Testis (tissue), 3 donors: Measurements from ENCODE around the gene QSOX1. TPM values are rescaled to one million over a fixed set of nuclear protein-coding genes. Genes with fewer than 3 reads are reported as not detected.

Experiments used
- DNase-seq: peaks from one replicate; pipeline ENCODE4 v3.0.0-alpha.2; 2019
- H3K27ac ChIP-seq, 2 donors: fragments of 200-600 bp; sonication (generic); one replicate each; pipeline ENCODE4 v1.5.1; 2019
- H3K27me3 ChIP-seq: fragments of 200-600 bp; sonication (generic); one replicate; pipeline ENCODE4 v1.5.1; 2019
- H3K36me3 ChIP-seq: fragments of 200-600 bp; sonication (generic); one replicate; pipeline ENCODE4 v1.5.1; 2017; ENCODE audit warnings: low read depth; ENCODE audit errors: missing control alignments
- H3K4me1 ChIP-seq: fragments of 200-600 bp; sonication (generic); one replicate; pipeline ENCODE4 v1.5.1; 2019
- H3K4me3 ChIP-seq, 2 donors: fragments of 200-600 bp; sonication (generic); one replicate each; pipeline ENCODE4 v1.5.1; 2017 to 2019
- H3K9me3 ChIP-seq: fragments of 200-600 bp; sonication (generic); one replicate; pipeline ENCODE4 v1.5.1; 2017
- POLR2A ChIP-seq: fragments of 450-650 bp; IDR thresholded peaks from one replicate; pipeline ENCODE4 v1.6.1; 2017; ENCODE audit warnings: antibody characterized with exemption, mild to moderate bottlenecking, moderate library complexity
- WGBS, 2 donors: methylation state at CpG; one replicate each; pipeline ENCODE4 v1.1.5; 2018; 5-methylcytosine and 5-hydroxymethylcytosine counted together
- intact Hi-C: fragments of 100-400 bp; cut with DNase I; formaldehyde crosslinking; loops from one replicate; pipeline ENCODE4 v1.15.1; 2023; ENCODE audit warnings: low total_unique reads
- polyA plus RNA-seq: library from polyadenylated mRNA; stranded (reverse); fragments of 350-450 nt; fragmentation: Illumina TruSeq; extraction: RNeasy Lipid Tissue Mini Kit (QIAGEN cat#74804); gene quantifications from one replicate; pipeline ENCODE4 v1.2.3, GENCODE V29; 2014; ENCODE audit warnings: low read depth, low replicate concordance; ENCODE audit not compliant: insufficient read depth
- total RNA-seq, 2 donors: library from RNA; depleted of rRNA; stranded (reverse); fragments of >200 nt; gene quantifications; one replicate each; pipeline ENCODE4 v1.2.3, GENCODE V29; 2016
- TF ChIP-seq, protein P1 (sequence below), 3 experiments: fragments of 450-650 bp in 2 of 3; fragments of 200-600 bp in 1 of 3; sonication (generic) in 1 of 3; IDR thresholded peaks; one replicate each; pipeline ENCODE4 v1.5.1; 2016 to 2019; ENCODE audit warnings: antibody characterized with exemption in 3 of 3, mild to moderate bottlenecking in 2 of 3, moderate library complexity in 1 of 3

The QSOX1 gene
- total and polyA plus RNA-seq, 3 donors from 2014 or later: 285 to 691 (median 566) TPM

DNA sequence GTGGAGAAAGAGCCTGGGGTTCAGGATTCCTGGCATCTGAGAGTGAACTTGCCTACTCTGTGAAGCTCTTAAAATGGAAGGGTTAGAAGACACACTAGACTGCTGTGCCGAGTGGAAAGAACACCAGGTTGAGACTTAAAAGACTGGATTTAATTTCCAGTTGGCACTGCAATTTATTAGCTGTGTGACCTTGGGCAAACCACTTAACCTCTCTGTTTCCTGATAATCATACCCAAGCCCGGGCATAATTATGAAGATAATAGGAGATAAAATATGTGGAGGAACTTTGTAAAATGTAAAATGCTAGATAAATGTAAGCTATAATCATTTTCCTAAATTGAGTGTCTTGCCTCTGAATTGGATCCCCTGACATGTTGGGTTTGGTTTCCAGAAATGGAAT, 70.7 kb downstream of the QSOX1 start:
- WGBS, 2 donors: 62 to 88% methylated on average over 2 of the region's 2 CpGs
- DNase-seq: no peak
- no peak for TF ChIP-seq POLR2A
- TF ChIP-seq, protein P1, sequence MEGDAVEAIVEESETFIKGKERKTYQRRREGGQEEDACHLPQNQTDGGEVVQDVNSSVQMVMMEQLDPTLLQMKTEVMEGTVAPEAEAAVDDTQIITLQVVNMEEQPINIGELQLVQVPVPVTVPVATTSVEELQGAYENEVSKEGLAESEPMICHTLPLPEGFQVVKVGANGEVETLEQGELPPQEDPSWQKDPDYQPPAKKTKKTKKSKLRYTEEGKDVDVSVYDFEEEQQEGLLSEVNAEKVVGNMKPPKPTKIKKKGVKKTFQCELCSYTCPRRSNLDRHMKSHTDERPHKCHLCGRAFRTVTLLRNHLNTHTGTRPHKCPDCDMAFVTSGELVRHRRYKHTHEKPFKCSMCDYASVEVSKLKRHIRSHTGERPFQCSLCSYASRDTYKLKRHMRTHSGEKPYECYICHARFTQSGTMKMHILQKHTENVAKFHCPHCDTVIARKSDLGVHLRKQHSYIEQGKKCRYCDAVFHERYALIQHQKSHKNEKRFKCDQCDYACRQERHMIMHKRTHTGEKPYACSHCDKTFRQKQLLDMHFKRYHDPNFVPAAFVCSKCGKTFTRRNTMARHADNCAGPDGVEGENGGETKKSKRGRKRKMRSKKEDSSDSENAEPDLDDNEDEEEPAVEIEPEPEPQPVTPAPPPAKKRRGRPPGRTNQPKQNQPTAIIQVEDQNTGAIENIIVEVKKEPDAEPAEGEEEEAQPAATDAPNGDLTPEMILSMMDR (IDR thresholded peaks at IDR 0.05): no peak
- Histone ChIP-seq H3K27ac (no peak overlapping the region), H3K27me3 (no peaks in the 10 kb centered on the region), H3K4me3 (no peak overlapping the region), H3K4me1 (peaks cover 9% of the 10 kb centered on the region), H3K9me3 (no peaks in the 10 kb centered on the region), H3K36me3 (no peaks in the 10 kb centered on the region)
- intact Hi-C loops: no loop called here

DNA sequence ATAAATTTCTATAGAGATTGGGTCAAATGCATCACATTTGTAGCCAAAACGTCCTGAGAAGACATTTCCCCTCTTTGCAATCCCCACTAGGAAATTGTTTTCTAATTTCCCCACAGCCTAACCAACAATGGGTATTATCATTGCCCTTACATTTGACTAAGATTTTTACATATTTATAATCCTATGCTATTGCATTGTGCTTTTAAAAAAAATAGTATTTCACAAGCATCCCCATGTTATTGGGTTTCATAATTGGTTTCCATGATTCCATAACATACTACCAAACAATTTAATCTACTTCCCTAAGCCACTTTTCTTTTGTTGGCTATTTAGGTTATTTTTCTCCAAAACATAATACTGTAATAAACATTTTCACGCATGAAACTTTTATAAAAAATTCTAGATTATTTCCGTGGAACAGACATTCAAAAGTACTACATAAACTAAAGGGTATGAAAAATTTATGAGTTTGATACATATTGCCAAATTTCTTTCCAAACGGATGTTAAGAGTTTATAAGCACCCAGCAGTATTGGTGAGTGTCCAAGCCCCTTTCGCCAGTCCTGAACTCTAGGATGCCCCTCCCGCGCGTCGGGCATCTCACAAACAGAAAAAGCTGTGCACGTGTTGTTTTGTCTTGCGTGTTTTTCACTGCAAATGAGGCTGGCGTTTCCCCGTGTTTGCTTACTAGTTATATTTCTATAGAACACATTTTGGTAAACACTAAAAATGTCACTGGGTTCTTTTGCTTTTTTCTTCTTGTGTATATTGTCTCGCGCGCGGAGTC, 73.4 kb downstream of the QSOX1 start:
- TF ChIP-seq POLR2A: no peak
- TF ChIP-seq, protein P1 (IDR thresholded peaks at IDR 0.05): no peak
- H3K4me3 ChIP-seq: peak overlapping the region in 1 of 2 donors; percentile 68
- 21 to 33% methylated on average over 17 of the region's 17 CpGs for WGBS, 2 donors
- H3K4me1 ChIP-seq: peaks cover 19% of the 10 kb centered on the region
- H3K36me3 ChIP-seq: no peaks in the 10 kb centered on the region
- no peak for DNase-seq
- no peaks in the 10 kb centered on the region for H3K27me3 ChIP-seq
- H3K9me3 ChIP-seq: no peaks in the 10 kb centered on the region
- intact Hi-C loops: no loop called here
- no peak overlapping the region for H3K27ac ChIP-seq

DNA sequence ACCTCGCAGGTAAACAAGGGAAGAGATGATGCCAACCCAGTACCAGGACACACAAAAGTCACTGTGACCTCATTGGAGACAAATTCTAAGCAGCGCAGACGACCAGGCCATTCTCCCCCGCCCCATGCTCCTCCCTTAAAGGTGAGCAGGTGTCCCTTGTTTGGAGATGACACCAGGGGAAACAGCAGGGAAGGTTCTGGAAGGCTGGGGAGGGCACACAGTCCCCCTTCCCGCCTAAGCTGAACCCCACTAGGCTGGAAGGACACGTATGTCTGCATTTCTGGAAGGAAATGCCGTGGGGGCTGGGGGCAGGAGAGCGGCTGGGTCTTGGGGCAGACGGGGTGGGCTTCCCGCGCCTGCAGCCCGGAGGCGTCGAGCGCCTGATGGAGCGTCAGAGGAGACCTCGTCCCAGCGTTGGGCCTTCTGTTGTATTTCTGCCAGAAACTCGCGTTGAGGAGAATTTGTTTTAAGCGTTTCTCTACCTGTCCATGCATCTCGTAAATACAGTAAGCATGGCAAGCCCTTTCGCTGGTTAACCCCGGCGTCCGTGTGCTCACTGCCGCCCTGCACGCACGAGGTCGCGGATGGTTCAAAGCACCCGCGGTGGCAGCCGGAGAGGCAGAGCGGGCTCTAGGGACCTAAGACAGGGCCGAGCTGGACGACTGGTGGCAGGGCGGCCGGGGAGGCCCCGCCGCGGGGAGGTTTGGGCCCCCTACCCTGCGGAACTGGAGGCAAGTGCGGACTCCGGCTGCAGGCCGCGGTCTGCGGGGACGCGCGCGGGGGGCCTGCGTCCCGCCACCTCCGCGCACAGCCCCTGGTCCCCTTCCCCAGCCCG, 74.2 kb downstream of the QSOX1 start:
- DNase-seq: peak; percentile 32
- 4 to 9% methylated on average over 25 to 47 of the region's 57 CpGs for WGBS, 2 donors
- H3K27me3 ChIP-seq: no peaks in the 10 kb centered on the region

DNA sequence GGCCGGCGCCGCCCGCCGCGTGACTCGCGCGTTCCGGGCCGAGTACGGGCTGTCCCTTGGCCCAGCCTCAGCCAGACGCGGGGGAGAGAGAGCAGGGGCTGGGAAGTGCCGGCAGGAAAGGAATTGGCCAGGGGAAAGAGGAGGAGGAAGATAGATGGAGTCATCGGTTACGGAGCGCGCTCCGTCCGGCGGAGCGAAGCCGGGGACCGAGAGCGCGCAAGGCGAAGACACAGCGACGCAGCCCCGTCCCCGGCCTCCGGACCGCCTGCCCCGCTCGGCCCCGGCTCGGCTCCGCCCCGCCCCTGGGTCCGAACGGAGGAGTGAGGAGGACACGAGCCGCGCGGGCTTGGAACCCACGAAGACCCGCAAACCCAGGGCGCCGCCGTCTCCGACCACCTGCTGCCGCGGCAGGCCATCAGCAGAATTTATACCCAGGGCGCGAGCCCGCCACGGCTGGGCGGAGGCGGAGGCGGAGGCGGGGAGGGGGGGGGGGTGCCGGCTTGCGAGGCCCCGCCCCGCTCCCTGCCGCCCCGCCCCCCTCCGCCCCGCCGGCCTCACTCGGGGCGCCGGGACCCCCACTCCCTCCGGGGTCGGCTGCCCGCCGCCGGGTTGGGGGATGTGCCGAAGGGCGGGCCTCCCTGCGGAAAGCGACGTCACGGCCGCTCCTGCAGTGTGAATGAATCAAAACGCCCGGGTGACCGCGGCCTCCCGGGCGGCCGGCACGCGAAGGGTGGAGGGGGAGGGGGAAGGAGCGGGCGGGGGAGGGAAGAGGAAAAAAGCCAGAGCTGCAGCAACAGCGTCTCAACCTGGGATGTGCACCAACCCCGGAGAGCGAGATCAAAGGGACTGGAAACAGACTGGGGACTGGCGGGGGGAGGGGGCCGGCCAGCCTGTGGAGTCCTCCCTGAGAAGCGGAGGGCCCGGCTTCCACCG, 75.1 kb downstream of the QSOX1 start, which contains the start of gene LHX4:
Gene LHX4, plus strand, starts transcription at position 782 of the 933 bp plus-strand sequence. CDS start 266 bp downstream, outside the sequence.
- TF ChIP-seq, protein P1 (IDR thresholded peaks at IDR 0.05): no peak
- no peak for TF ChIP-seq POLR2A
- Histone ChIP-seq H3K27me3 (no peaks in the 10 kb centered on the region), H3K9me3 (no peaks in the 10 kb centered on the region), H3K4me3 (peak within 1 kb of the TSS; percentile 51 to 68), H3K36me3 (no peaks in the 10 kb centered on the region), H3K27ac (no peak within 1 kb of the TSS), H3K4me1 (peaks cover 19% of the 10 kb centered on the region)
- intact Hi-C loops: no loop called here
- 0% methylated on average over 46 to 81 of the region's 105 CpGs for WGBS, 2 donors
- DNase-seq: peak; percentile 43

More for the DNA sequence above, 74.2 kb downstream of the QSOX1 start:
- Histone ChIP-seq H3K4me1 (peaks cover 19% of the 10 kb centered on the region), H3K27ac (no peak overlapping the region), H3K4me3 (peak overlapping the region; percentile 51 to 68), H3K9me3 (no peaks in the 10 kb centered on the region), H3K36me3 (no peaks in the 10 kb centered on the region)
- intact Hi-C loops: no loop called here
- TF ChIP-seq, protein P1 (IDR thresholded peaks at IDR 0.05): no peak
- TF ChIP-seq POLR2A: no peak
